GM21526 (cell line): Measurements from ENCODE around the gene RTTN.

Source experiments
- ATAC-seq: cut with Tn5 transposase; IDR thresholded peaks from one replicate; pipeline ENCODE4 v1.9.1; 2021; ENCODE audit warnings: moderate library complexity; ENCODE audit not compliant: unreplicated experiment, low FRiP score

The RTTN gene

GRCh38 chr18:70219688-70220087, 14.2 kb upstream of the RTTN start:
- ATAC-seq = no peak

DNA sequence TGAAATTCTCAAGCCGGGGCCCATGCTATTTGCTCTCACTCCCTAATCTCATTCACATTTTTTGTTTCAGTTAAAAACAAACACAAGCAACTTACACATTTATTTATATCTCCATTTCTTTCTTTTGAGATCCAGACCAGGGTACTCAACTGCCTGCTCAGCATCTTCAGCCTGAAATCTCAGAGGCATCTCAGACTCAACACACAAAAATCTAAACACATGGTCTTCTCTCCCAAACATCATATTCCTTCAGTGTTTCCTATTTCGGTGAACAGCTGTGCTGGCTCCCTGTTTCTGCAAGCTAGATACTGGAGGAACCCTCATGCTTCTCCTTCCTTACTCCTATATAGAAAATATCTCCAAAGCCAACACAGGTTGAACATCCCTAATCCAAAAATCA, 11.3 kb upstream of the RTTN start:
- no peak for ATAC-seq

DNA sequence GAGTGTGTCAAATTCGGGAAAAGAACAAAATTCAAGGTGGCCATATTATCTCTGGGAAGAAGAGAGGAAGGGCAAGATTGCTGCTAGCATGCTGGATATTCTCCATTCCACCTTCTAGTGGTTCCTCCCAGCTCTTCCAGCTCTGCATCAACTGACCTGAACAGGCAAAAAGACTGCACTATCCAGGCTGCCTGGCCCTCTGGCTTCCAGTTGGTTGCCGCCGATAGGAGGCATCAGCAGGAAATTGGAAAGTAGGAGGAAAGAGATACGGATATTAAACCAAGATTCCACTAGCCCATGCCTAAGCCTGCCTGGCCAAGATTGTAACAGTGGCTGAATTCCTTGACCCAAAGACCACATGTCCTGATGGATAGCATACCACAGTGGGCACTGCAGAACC, 1.7 kb upstream of the RTTN start:
- ATAC-seq = no peak

GRCh38 chr18:70200286-70200685, 5.2 kb downstream of the RTTN start:
- no peak for ATAC-seq

DNA sequence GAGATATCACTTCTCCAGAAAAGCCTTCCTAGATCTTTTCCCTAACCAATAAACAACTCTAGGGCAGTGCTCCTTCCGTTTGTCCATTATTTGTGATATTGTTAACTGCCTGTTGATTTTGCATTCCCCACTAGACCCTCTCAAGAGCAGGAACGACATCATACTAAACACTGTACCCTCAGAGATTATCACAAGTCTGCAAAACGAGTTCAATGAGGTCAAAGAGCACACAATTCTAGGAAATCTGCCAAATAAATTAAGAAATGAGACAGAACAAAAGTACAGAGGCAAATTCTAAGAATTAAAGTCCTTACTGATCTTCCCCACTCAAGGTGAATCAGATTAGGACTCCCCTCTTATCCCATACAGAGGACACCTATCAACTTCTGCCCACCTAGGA, 7.6 kb downstream of the RTTN start:
- no peak for ATAC-seq

- no peak for ATAC-seq
These were observed 8.5 kb downstream of the RTTN start for GRCh38 chr18:70197026-70197425.

GRCh38 chr18:70195852-70196434, 9.5 kb downstream of the RTTN start:
- ATAC-seq = peak; percentile 36

DNA sequence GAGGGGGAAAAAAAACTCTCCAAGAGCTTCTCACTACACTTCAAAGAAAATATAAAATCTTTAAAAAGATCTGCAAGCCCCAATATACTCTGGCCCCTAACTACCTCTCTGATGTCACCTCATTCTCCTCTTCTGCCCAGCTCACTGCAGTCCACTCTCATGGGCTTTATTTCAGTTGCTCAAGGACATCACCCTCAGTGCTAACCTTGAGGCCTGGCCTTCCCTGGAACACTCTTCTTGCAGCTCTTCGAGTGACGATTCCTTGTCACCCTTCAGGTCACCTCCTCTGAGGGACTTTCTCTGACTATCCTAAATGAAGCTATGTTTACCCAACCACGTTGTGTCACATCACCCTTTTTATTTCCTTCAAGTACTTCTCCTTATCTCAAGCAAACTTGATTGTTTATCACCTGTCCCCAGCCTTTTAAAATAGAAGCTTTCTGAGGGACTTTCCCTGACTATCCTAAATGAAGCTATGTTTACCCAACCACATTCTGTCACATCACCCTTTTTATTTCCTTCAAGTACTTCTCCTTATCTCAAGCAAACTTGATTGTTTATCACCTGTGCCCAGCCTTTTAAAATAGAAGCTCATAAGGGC, 10.4 kb downstream of the RTTN start:
- peak; percentile 37 for ATAC-seq

DNA sequence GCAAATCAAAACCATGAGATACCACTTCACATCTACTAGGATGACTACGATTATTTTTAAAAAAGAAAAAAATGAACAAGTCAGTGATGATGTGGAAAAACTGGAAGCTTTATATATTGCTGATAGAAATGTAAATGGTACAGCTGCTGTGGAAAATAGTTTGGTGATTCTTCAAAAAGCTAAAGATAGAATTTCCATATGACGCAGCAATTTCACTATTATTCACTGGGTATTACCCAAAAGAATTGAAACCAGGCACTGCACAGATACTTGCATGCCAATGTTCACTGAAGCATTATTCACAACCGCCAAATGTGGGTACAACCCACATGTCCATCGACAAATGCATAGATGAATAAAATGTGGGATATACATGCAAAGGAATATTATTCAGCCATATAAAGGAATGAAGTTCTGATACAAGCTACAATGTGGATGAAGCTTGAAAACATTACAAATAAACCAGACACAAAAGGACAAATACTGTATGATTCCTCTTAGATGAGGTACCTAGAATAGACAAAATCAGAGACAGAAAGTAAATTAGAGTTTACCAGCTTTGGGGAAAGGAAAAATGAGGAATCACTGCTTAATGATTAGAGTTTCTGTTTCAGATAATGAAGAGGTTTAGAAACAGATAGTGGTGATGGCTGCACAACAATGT, 11.1 kb downstream of the RTTN start:
- peak; percentile 83 for ATAC-seq

DNA sequence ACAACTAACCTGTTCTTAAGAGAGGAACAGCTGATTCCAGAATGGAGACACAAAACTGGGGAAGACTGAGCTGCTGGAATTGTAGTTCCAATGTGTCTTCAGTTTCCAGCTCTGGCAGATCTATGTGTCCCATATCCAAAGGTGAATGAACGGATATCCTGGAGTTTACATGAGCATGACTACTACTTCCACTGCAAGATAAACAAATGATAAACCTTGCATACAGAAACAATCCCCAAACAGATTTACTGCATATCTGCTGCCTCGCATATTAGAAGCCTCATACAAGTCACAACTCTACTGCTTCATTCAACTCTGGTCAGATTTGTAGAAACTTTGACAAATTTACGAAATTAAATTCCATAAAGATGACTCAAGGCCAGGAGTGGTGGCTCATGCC, 15.0 kb downstream of the RTTN start:
- no peak for ATAC-seq

DNA sequence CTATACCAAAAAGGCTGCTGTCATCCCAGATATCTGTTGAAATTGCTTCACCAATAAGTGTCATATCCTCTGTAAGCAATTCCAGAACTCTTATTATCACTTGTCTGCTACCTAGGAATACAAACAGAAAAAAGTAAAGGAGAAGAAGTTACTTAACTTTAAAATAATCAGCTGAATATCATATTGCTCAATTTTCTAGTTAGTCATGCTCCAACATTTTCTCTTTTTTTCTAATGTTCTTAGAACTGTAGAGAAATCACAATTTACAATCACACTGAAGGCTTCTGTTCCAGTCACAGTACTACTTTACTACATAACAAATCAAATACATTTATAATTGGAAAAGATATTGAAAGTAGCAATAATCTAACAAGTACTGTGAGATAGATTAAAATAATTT, 17.4 kb downstream of the RTTN start:
- ATAC-seq = no peak

- ATAC-seq = no peak
These were observed 22.0 kb downstream of the RTTN start for GRCh38 chr18:70183441-70183840.

- ATAC-seq = no peak
These were observed 22.9 kb downstream of the RTTN start for GRCh38 chr18:70182548-70182947.

- ATAC-seq = no peak
These were observed 23.8 kb downstream of the RTTN start for GRCh38 chr18:70181725-70182124.

DNA sequence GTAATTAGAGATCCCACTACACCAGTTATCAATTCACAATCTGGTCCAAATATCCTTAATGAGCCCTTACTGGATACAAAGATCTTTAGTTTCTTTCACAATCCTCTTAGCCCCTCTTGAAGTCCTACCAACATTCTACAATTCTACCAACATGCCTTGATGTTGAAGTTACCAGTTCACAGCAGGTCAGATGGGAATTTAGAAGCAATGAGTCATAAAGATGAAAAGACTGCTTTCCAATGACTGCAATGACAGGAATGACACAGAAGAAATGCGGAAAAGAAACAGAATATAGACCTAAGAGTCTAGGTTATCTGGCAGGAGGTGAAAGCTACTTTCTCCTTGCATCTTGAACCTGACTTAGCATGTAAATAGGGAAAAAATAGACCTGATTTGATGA, 24.5 kb downstream of the RTTN start:
- no peak for ATAC-seq

GRCh38 chr18:70176537-70176936, 28.9 kb downstream of the RTTN start:
- no peak for ATAC-seq

GRCh38 chr18:70175216-70175615, 30.3 kb downstream of the RTTN start:
- ATAC-seq = no peak

GRCh38 chr18:70172225-70172624, 33.3 kb downstream of the RTTN start:
- no peak for ATAC-seq

GRCh38 chr18:70169747-70170146, 35.7 kb downstream of the RTTN start:
- no peak for ATAC-seq

- no peak for ATAC-seq
These were observed 38.8 kb downstream of the RTTN start for GRCh38 chr18:70166668-70167067.

GRCh38 chr18:70165936-70166335, 39.6 kb downstream of the RTTN start:
- ATAC-seq = peak; percentile 59

DNA sequence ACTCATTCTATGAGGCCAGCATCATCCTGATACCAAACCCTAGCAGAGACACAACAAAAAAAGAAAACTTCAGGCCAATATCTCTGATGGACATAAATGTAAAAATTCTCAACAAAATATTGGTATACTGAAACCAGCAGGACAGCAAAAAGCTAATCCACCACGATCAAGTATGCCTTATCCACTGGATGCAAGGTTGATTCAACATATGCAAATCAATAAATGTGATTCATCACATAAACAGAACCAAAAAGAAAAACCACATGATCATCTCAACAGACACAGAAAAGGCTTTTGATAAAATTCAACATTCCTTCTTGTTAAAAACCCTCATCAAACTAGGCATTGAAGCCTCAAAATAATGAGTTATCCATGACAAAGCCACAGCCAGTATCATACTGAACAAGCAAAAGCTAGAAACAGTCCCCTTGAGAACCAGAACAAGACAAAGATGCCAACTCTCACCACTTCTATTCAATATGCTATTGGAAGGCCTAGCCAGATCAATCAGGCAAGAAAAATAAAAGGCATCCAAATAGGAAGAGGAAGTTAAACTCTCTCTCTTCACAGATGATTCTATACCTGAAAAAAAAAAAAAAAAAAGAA, 45.3 kb downstream of the RTTN start:
- no peak for ATAC-seq
